GM18505 (cell line): ENCODE measurements around the gene OTOG.

ENCODE experiments used
- ATAC-seq: cut with Tn5 transposase; IDR thresholded peaks from one replicate; pipeline ENCODE4 v1.9.1; 2021; ENCODE audit not compliant: unreplicated experiment
- POLR2A ChIP-seq: IDR thresholded peaks from 4 replicates; pipeline ENCODE4 v1.6.1; 2011; ENCODE audit warnings: borderline replicate concordance; ENCODE audit not compliant: insufficient read depth, insufficient read length; ENCODE audit errors: extremely low read depth

The OTOG gene

DNA sequence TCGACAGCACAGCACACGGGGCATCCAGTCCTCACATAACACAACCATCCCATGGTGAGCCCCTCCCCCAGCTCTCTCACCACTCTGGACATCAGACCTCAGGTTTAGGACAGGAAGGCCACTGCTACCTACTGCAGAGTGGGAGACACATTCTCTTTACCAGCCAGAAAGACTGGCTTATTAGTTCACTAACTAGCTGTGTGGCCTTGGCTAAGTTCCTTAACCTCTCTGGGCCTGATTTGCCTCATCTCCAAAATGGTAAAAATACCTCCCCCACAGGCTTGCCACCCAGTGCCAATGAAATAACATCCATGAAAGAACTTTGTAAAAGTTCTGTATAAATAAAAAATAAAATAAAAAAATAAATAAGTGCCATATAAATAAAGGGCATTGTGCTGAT, 35.0 kb upstream of the OTOG start:
- TF ChIP-seq POLR2A, result no peak
- ATAC-seq, result no peak

DNA sequence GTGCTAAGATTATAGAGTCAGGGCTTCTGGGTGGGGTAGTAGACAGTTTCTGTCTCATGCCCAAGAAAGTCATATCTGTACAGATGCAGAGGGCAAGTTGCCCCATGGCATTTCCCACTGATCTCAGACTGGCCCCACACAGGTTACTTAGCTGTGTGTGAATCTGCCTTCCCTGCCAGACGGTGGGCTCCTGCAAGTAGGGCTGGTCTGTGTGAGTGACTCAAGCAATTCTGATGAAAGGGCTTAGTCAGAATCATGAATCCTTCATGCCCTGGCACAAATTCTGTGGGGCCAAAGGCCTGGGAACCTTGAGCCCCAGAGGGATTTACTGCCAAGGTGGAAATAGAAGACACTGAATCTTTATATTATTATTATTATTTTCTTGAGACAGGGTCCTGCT, 33.2 kb upstream of the OTOG start:
- TF ChIP-seq POLR2A, result no peak
- no peak for ATAC-seq

DNA sequence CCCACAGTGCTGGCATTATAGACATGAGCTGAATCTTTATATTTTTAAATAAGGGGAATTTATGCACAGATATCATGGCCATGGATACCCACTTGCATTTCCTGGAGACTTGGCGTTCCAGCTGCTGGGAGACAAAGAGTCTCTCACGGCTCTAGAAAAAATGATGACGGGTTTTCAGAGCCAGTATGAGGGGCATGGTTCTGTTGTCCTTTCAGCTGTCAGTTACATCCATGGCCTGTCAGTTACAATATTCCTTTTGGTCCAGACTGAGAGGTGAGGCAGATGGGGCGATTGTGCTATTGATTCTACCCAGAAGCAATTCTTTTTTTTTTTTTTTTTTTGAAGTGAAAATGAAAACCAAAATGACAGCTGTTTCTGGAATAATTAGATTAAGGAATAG, 32.6 kb upstream of the OTOG start:
- no peak for TF ChIP-seq POLR2A

DNA sequence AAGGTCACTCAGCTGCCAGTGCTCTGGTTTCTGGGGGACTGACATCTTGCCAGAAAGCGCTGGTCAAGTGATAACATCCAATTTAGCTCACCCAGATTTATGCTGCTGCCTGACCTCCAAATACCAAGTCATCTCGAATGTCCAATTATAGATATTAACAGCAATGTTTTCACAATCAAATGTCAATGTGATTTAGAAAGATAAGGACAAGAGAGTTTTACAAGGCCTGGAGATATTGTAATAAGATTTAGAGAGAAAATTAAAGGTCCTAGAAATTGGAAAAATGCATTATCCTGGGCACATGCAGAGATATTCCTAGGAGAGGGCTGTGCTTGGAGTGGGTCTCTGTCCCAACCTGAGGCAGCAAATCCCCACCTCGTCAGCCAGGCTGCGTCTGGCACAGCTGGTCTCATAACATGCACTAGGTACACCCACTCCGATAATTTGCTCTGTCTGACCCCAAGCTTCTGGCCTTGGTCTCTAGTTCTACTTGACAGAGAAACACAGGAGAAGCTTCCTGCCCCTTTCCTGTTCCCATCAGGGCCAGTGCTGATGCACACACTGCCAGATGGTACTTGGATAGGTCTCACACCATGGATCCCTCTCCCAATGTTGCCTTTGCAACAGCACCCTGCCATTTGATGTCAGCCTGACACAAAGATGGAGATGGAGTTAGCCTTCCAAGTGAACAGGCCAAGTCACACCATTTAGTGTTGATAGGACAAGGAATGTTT, 31.4 kb upstream of the OTOG start:
- TF ChIP-seq POLR2A, result no peak
- ATAC-seq, result no peak

More for the DNA sequence above, 32.6 kb upstream of the OTOG start:
- no peak for ATAC-seq

DNA sequence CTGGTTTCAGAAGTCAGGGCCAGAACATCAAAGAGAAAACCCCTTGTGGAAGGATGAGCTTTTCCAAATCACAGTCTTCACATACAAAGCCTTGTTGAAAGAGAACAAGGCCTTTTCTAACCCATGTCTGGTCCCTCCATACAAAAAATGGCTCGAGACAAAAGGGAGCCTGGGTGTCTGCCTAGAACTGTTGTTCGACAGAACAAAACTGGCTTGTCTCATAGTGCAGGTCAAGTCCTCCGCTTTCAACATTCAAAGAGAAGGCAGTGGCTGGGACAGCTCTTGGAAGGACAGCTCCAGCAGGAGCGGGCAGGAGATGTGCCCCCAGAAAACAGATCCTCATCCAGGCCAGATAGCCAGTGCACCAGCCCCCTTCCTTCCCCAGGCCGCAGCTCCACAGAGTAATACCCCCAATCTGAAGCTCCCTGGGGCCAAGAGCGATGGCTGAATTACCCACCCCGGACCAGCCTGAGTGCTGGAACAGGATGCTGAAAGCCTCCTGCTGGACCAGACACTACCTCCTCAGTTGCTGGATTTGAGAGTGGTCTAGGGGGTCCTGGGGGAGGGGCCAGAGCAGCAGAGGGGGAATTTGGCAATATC, 30.4 kb upstream of the OTOG start:
- ATAC-seq, result no peak
- no peak for TF ChIP-seq POLR2A

DNA sequence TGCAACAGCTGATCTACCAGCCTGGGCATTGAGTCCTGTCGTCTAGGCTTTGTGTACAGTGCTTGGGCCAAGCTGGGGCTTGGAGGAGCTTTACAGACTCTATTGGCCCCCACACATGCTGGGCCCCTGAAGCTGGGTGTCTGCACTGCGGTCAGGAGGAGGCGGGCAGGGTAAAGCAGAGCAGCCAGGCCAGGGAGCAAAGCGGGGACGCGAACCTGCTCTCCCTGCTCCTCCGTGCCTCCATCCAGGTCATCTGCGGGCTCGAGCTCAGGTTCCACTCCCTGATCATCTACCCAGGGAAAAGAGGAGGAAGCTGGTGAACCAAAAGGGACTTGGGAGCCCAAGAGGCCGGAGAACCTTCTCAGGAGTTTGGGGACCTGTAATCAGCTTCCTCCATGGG, 29.9 kb upstream of the OTOG start:
- TF ChIP-seq POLR2A, result no peak
- no peak for ATAC-seq

DNA sequence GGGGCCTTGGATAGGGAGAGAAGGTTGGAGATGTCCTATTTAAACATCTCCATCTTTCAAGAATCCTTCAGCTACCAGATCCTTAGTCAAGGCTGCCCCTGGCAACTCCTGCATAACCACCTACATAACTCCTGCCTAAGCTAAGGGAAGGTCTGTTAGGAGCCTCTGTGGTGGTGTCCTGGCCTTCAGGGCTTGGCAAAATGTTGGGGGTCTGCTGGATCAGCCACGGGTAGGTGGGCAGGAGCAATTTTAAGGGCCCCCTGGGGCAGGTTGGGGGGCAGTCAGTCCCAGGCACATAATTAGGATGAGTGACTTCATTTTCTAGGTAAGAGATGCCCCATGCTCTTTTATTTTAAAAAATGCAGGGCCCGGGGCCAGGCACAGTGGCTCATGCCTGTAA, 28.7 kb upstream of the OTOG start:
- ATAC-seq, result no peak

DNA sequence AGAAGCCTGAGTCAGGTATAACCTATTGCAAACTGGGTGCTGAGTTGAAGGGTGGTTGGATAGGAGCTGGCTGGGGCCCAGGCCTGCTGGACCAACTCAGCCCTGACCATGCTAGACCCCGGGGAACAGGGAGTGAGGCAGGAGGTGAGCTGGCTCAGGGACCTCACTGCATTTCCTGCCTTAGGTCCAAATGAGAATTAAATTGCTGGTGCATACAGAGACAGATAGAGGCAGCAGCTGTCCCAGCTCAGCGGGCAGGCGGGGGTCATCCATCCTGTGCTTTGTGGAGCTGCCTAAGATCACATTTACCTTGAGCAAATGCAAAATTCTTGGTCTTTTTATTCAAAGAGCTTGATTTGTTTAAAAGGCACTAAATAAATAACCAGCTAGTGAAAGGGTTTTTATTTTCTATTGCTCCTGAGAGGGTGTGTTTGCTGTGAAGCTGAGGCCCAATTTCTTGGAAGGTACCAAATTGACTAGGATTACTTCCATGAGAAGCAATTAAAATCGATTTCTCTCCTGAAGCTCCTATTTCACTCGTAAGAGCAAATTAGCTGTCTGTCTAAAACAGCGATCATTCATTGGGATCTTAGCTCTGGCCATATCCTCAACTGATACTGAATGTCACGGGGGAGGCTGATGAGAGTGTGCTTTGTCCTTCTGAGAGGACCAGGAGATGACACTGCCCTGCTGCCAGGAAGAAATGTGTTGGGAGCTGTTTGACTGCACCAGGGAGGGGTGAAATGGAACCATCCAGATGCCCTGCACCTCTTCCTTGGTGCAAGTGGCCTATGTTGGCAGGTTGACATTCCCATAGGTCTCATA, 27.8 kb upstream of the OTOG start:
- ATAC-seq, result no peak
- TF ChIP-seq POLR2A, result no peak

More for the DNA sequence above, 28.7 kb upstream of the OTOG start:
- no peak for TF ChIP-seq POLR2A

DNA sequence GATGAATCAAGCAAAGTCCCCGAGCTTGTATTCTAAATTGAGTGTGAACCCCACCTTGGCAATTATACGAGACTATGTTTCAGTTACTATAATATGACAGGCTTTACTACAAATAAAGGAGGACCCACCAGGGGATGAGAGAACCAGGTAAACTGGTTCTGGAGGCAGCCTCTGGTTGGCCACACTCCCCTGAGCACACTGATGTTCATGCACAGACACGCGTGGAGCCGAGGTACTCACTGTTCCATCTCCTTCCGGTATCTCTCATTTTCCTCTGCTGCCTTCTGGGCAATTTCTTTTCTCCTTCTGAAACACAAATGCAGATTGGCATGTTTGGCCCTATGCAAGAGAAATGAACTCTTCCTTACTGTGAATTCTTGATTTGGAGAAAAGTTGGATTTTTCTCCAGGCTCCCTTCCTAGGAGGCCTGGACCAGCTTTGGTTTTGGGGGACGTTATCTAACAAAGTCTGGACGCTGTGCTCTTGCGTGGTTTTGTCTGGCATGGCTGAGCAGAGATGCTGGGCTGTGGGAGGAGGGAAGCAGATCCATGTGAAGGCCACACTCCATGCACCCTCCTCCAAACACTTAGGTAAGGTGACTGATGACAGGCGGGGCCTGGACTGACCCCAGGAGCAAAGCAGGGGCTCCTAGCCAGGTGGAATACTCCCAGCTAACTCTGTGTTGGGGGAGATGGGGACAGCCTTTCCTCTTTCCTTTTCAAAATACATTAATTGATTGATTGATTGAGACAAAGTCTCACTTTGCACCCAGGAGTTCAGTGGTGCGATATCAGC, 25.8 kb upstream of the OTOG start:
- TF ChIP-seq POLR2A, result no peak
- no peak for ATAC-seq

DNA sequence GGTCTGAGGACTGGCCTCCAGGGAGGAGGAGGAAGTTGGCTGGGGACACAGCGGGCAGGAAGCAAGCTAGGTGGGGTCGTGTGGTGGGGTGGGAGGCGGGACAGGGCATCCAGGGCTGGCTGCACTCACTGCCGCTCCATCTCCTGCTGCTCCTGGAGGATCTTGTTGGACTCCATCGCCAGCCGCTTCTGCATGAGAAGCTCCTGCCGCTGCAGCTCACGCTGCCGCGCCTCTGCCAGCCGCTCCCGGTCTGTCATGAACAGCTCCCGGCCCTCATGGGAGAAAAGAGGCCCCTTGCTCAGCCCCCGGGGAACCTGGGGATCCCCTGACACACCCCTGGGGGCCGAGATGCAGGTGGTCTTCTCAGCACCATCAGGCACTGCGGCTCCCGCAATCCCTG, 24.4 kb upstream of the OTOG start:
- no peak for ATAC-seq
- no peak for TF ChIP-seq POLR2A

DNA sequence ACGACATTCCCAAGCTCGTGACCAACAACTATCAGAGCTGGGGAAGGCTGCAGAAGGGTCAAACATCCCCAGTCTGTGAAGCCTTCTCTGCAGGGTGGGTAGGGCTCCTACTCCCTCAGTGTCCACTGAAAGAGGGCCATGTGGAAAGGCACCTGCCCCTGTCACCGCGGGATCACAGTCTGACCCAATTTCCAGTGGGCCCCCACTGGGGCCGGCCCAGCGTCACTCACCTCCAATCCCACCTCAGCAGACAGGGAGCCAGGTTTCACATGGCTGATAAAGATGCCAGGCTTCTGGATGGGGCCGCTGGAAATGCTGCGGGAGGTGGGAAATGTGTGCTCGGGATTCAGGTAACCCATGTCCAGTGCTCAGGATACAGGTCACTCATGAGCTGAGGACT, 22.8 kb upstream of the OTOG start:
- no peak for ATAC-seq
- TF ChIP-seq POLR2A, result no peak

DNA sequence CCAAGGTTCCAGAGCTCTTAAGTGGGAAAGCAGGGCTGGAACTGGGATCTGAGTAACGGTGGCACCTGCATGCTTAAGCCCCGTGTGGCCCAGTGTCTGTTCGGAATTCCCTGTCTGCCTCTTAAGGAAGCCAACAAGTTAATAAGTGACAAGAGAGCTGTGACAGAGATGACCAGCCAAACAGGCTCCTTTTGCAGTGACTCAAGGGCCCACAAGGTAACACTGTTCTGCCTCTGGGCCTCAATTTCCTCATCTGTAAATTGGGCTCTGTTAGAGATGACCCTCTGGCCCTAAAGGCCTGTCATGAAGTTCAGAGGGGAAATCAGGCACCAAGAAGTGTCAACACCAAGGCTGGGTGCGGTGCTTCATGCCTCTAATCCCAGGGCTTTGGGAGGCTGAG, 21.5 kb upstream of the OTOG start:
- TF ChIP-seq POLR2A, result no peak
- ATAC-seq, result no peak

DNA sequence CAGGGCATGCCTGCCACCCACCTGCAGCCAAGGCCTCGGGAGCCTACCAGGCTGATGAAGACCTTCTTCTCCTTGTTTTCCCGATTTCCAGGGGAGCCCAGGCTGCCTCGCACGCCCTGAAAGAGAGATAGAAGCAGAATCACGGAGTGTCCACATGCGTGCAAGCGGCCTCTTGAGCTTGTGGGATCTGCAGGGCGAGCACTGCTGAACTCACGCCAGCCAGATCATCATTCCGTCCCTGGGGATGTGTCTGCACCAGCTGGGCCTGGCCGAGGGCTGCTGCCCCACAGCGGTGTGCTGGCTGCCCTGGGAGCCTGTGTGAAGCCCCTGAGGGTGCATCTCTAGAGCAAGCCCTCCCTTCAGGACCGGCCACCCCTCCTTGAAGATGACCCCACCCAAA, 20.7 kb upstream of the OTOG start:
- ATAC-seq, result no peak
- TF ChIP-seq POLR2A, result no peak
